ENCODE results near the gene CAMK4. TPM values are rescaled to one million over a fixed set of nuclear protein-coding genes. Genes with fewer than 3 reads are reported as not detected.

Gene CAMK4
- total and polyA plus RNA-seq, 9 of the 15 experiments (the other 6 are each of a cell fraction or from before 2014, with no cell fraction given): 0.35 TPM; not detected in 8

- DNase-seq (ENCODE audit: extremely low read depth in 1 of 4, low spot score in 3 of 4) (no peak), FAIRE-seq (no peak), ATAC-seq (no peak)
- in situ Hi-C loops (cut with MboI) (no loop called here), intact Hi-C loops (cut with micrococcal nuclease) (no loop called here)
- H3K9me3 ChIP-seq (replicated peaks; ENCODE audit: control insufficient read depth, insufficient read depth, low read depth, low read length): no peaks in the 10 kb centered on the region
- H3K9me1 ChIP-seq (ENCODE audit: control insufficient read depth, insufficient read depth, low read length): no peaks in the 10 kb centered on the region
- 87% methylated on average over 1 of the region's 1 CpG for WGBS (ENCODE audit: insufficient coverage, low coverage, missing lambda C conversion rate)
- H3K27ac ChIP-seq (ENCODE audit: extremely low read depth, low read depth, low read length): no peak overlapping the region
- ChIA-PET CTCF (ENCODE audit: low intra/inter-chr PET ratio) (no interaction called here), POLR2A (no interaction called here)
- TF ChIP-seq TEAD1 (CRISPR knock-in tag; IDR thresholded peaks at IDR 0.05): no peak
- TF ChIP-seq CBFB (CRISPR knock-in tag; IDR thresholded peaks at IDR 0.05): no peak
- no peak for TF ChIP-seq RB1 (IDR thresholded peaks at IDR 0.05; ENCODE audit: low read depth)
- no peak for TF ChIP-seq E2F3 (CRISPR knock-in tag; IDR thresholded peaks at IDR 0.05)
- TF ChIP-seq MTF1 (CRISPR knock-in tag; IDR thresholded peaks at IDR 0.05; ENCODE audit: borderline replicate concordance): no peak
- TF ChIP-seq ZZZ3 (IDR thresholded peaks at IDR 0.05): no peak
- no peak for TF ChIP-seq ZNF318 (IDR thresholded peaks at IDR 0.05; ENCODE audit: borderline replicate concordance in 1 of 2, low read depth in 1 of 2)
- no peak for TF ChIP-seq PHF20 (IDR thresholded peaks at IDR 0.05; ENCODE audit: partially characterized antibody)
- TF ChIP-seq ZBTB2 (IDR thresholded peaks at IDR 0.05): no peak
- no peak for TF ChIP-seq MCM5 (IDR thresholded peaks at IDR 0.05; ENCODE audit: low read depth)
- no peak for TF ChIP-seq MBD2 (IDR thresholded peaks at IDR 0.05; ENCODE audit: borderline replicate concordance, low read depth)
- no peak for TF ChIP-seq NCOA4 (IDR thresholded peaks at IDR 0.05; ENCODE audit: partially characterized antibody)
- TF ChIP-seq GATAD2B (IDR thresholded peaks at IDR 0.05; ENCODE audit: borderline replicate concordance): no peak
- TF ChIP-seq BHLHE40 (IDR thresholded peaks at IDR 0.05; ENCODE audit: low read length): no peak
- no peak overlapping the region for H3K4me2 ChIP-seq (ENCODE audit: insufficient read depth, low read length)
- H4K20me1 ChIP-seq (replicated peaks; ENCODE audit: control insufficient read depth, insufficient read depth, low read length): no peaks in the 10 kb centered on the region
- peaks cover 73% of the 10 kb centered on the region for H3K36me3 ChIP-seq (ENCODE audit: control insufficient read depth, insufficient read depth, low read length)
- no TSS peak for BruUV-seq (replicated peaks)
- H2AFZ ChIP-seq (ENCODE audit: low read depth, low read length): no peak overlapping the region
- peaks cover 5% of the 10 kb centered on the region; the same call in 1 of the 3 replicates for H3K79me2 ChIP-seq (ENCODE audit: control insufficient read depth, insufficient read depth, low read length)
- H3K4me1 ChIP-seq (replicated peaks in 1 of 2; ENCODE audit: control insufficient read depth in 2 of 2, insufficient read depth in 2 of 2, low read length in 2 of 2): no peaks in the 10 kb centered on the region
- no peaks in the 10 kb centered on the region for H3K27me3 ChIP-seq (ENCODE audit: control insufficient read depth in 2 of 2, insufficient read depth in 2 of 2, low read length in 2 of 2)
- no peak overlapping the region for H3K9ac ChIP-seq (ENCODE audit: insufficient read depth in 1 of 2, low read depth in 2 of 2, low read length in 2 of 2)
- H3K4me3 ChIP-seq: no peak overlapping the region
Observed at GRCh38 chr5:111498346-111498745, 274.2 kb downstream of the CAMK4 start.
